ENCODE results near the gene KLHL29.

Gene KLHL29

GRCh38 chr2:23554054-23554697 is 169.2 kb downstream of the KLHL29 start:
- peak; percentile 53 for DNase-seq (ENCODE audit: low read depth)
- TF ChIP-seq CTCF (IDR thresholded peaks at IDR 0.05; ENCODE audit: low read length, missing control alignments), result no peak
- no peak overlapping the region for H3K4me3 ChIP-seq (replicated peaks; ENCODE audit: low read depth, low read length)

- no peak for TF ChIP-seq CTCF (IDR thresholded peaks at IDR 0.05; ENCODE audit: low read length, missing control alignments)
- DNase-seq (ENCODE audit: low read depth), result no peak
- H3K4me3 ChIP-seq (replicated peaks; ENCODE audit: low read depth, low read length), result no peak overlapping the region
These were observed 171.0 kb downstream of the KLHL29 start for GRCh38 chr2:23555944-23556343.

GRCh38 chr2:23556929-23557328 is 171.9 kb downstream of the KLHL29 start:
- H3K4me3 ChIP-seq (replicated peaks; ENCODE audit: low read depth, low read length), result no peak overlapping the region
- TF ChIP-seq CTCF (IDR thresholded peaks at IDR 0.05; ENCODE audit: low read length, missing control alignments), result no peak
- no peak for DNase-seq (ENCODE audit: low read depth)

GRCh38 chr2:23557455-23557854 is 172.5 kb downstream of the KLHL29 start:
- TF ChIP-seq CTCF (IDR thresholded peaks at IDR 0.05; ENCODE audit: low read length, missing control alignments), result no peak

GRCh38 chr2:23559561-23560239 is 174.7 kb downstream of the KLHL29 start:
- no peak overlapping the region for H3K4me3 ChIP-seq (replicated peaks; ENCODE audit: low read depth, low read length)
- no peak for TF ChIP-seq CTCF (IDR thresholded peaks at IDR 0.05; ENCODE audit: low read length, missing control alignments)
- no peak for DNase-seq (ENCODE audit: low read depth)

More at GRCh38 chr2:23557455-23557854, 172.5 kb downstream of the KLHL29 start:
- H3K4me3 ChIP-seq (replicated peaks; ENCODE audit: low read depth, low read length), result no peak overlapping the region
- no peak for DNase-seq (ENCODE audit: low read depth)

- H3K4me3 ChIP-seq (replicated peaks; ENCODE audit: low read depth, low read length), result no peak overlapping the region
- no peak for TF ChIP-seq CTCF (IDR thresholded peaks at IDR 0.05; ENCODE audit: low read length, missing control alignments)
- no peak for DNase-seq (ENCODE audit: low read depth)
These were observed 176.1 kb downstream of the KLHL29 start for GRCh38 chr2:23561088-23561487.

- TF ChIP-seq CTCF (IDR thresholded peaks at IDR 0.05; ENCODE audit: low read length, missing control alignments), result no peak
- DNase-seq (ENCODE audit: low read depth), result no peak
- H3K4me3 ChIP-seq (replicated peaks; ENCODE audit: low read depth, low read length), result no peak overlapping the region
These were observed 176.6 kb downstream of the KLHL29 start for GRCh38 chr2:23561544-23561943.

Measured in fibroblast of pulmonary artery (primary cell).